ENCODE data around the gene JAKMIP3.

- TF ChIP-seq CTCF (IDR thresholded peaks at IDR 0.05): no peak
- no peak for TF ChIP-seq EP300 (IDR thresholded peaks at IDR 0.05)
- TF ChIP-seq POLR2A (IDR thresholded peaks at IDR 0.05): no peak
- no peak for TF ChIP-seq POLR2AphosphoS5 (IDR thresholded peaks at IDR 0.05)
Measured at GRCh38 chr10:132096863-132097478, 31.2 kb downstream of the JAKMIP3 start.
